ENCODE measurements around the gene ITGB7. TPM values are rescaled to one million over a fixed set of nuclear protein-coding genes. Genes with fewer than 3 reads are reported as not detected.

Gene ITGB7
- polyA plus RNA-seq, 1 donor (not counting 4 experiments of a cell fraction or from before 2014, with no cell fraction given), result 0.83 TPM

GRCh38 chr12:53195516-53196420 is 11.3 kb downstream of the ITGB7 start:
- Histone ChIP-seq H2AFZ (ENCODE audit: control insufficient read depth, low read length) (no peak overlapping the region), H3K9me3 (ENCODE audit: control insufficient read depth, low read depth, low read length) (no peaks in the 10 kb centered on the region), H3K27me3 (ENCODE audit: control insufficient read depth, extremely low read depth, insufficient read depth, low read length) (no peaks in the 10 kb centered on the region), H3K9me1 (ENCODE audit: control insufficient read depth, extremely low read depth, insufficient read depth, low read length) (no peaks in the 10 kb centered on the region), H3K4me1 (ENCODE audit: control insufficient read depth, extremely low read depth, insufficient read depth, low read length) (peaks cover 2% of the 10 kb centered on the region), H4K20me1 (ENCODE audit: control insufficient read depth, extremely low read depth, insufficient read depth, low read length) (no peaks in the 10 kb centered on the region), H3K79me2 (ENCODE audit: control insufficient read depth, insufficient read depth, low read length) (no peaks in the 10 kb centered on the region), H3K4me2 (ENCODE audit: control insufficient read depth, extremely low read depth, insufficient read depth, low read depth, low read length) (no peak overlapping the region), H3K27ac (ENCODE audit: control insufficient read depth, insufficient read depth, low read length) (no peak overlapping the region), H3K4me3 (ENCODE audit: control insufficient read depth in 2 of 3, extremely low read depth in 1 of 3, insufficient read depth in 2 of 3, low read depth in 1 of 3, low read length in 3 of 3) (no peak overlapping the region), H3K36me3 (ENCODE audit: control insufficient read depth in 2 of 2, extremely low read depth in 1 of 2, insufficient read depth in 2 of 2, low read length in 2 of 2) (peaks cover 0 to 3% of the 10 kb centered on the region in 2 experiments), H3K9ac (ENCODE audit: control insufficient read depth, extremely low read depth, insufficient read depth, low read length) (no peak overlapping the region)
- no peak for FAIRE-seq
- dilution Hi-C loops (cut with MboI; ENCODE audit: extremely low pct_ligation_motif_present, low sequenced_read_pairs), result no loop called here
- no peak for TF ChIP-seq EZH2 (IDR thresholded peaks at IDR 0.05; ENCODE audit: low read length)
- TF ChIP-seq, protein P1, sequence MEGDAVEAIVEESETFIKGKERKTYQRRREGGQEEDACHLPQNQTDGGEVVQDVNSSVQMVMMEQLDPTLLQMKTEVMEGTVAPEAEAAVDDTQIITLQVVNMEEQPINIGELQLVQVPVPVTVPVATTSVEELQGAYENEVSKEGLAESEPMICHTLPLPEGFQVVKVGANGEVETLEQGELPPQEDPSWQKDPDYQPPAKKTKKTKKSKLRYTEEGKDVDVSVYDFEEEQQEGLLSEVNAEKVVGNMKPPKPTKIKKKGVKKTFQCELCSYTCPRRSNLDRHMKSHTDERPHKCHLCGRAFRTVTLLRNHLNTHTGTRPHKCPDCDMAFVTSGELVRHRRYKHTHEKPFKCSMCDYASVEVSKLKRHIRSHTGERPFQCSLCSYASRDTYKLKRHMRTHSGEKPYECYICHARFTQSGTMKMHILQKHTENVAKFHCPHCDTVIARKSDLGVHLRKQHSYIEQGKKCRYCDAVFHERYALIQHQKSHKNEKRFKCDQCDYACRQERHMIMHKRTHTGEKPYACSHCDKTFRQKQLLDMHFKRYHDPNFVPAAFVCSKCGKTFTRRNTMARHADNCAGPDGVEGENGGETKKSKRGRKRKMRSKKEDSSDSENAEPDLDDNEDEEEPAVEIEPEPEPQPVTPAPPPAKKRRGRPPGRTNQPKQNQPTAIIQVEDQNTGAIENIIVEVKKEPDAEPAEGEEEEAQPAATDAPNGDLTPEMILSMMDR (optimal IDR thresholded peaks at IDR 0.05 in 1 of 3, IDR thresholded peaks at IDR 0.05 in 1 of 3, conservative IDR thresholded peaks at IDR 0.05 in 1 of 3; ENCODE audit: extremely low read depth in 1 of 3, insufficient read depth in 2 of 3, low read length in 3 of 3), result no peak
- DNase-seq (ENCODE audit: low read depth, low spot score), result no peak

GRCh38 chr12:53194973-53195372 is 12.1 kb downstream of the ITGB7 start:
- Histone ChIP-seq H3K79me2 (ENCODE audit: control insufficient read depth, insufficient read depth, low read length) (no peaks in the 10 kb centered on the region), H3K36me3 (ENCODE audit: control insufficient read depth in 2 of 2, extremely low read depth in 1 of 2, insufficient read depth in 2 of 2, low read length in 2 of 2) (peaks cover 0 to 3% of the 10 kb centered on the region in 2 experiments), H3K9me1 (ENCODE audit: control insufficient read depth, extremely low read depth, insufficient read depth, low read length) (no peaks in the 10 kb centered on the region), H3K27ac (ENCODE audit: control insufficient read depth, insufficient read depth, low read length) (no peak overlapping the region), H4K20me1 (ENCODE audit: control insufficient read depth, extremely low read depth, insufficient read depth, low read length) (no peaks in the 10 kb centered on the region), H3K9me3 (ENCODE audit: control insufficient read depth, low read depth, low read length) (no peaks in the 10 kb centered on the region), H2AFZ (ENCODE audit: control insufficient read depth, low read length) (no peak overlapping the region), H3K4me1 (ENCODE audit: control insufficient read depth, extremely low read depth, insufficient read depth, low read length) (peaks cover 2% of the 10 kb centered on the region), H3K27me3 (ENCODE audit: control insufficient read depth, extremely low read depth, insufficient read depth, low read length) (no peaks in the 10 kb centered on the region), H3K9ac (ENCODE audit: control insufficient read depth, extremely low read depth, insufficient read depth, low read length) (no peak overlapping the region), H3K4me2 (ENCODE audit: control insufficient read depth, extremely low read depth, insufficient read depth, low read depth, low read length) (no peak overlapping the region), H3K4me3 (ENCODE audit: control insufficient read depth in 2 of 3, extremely low read depth in 1 of 3, insufficient read depth in 2 of 3, low read depth in 1 of 3, low read length in 3 of 3) (no peak overlapping the region)
- FAIRE-seq, result no peak
- dilution Hi-C loops (cut with MboI; ENCODE audit: extremely low pct_ligation_motif_present, low sequenced_read_pairs), result no loop called here
- TF ChIP-seq EZH2 (IDR thresholded peaks at IDR 0.05; ENCODE audit: low read length), result no peak
- TF ChIP-seq, protein P1 (optimal IDR thresholded peaks at IDR 0.05 in 1 of 3, IDR thresholded peaks at IDR 0.05 in 1 of 3, conservative IDR thresholded peaks at IDR 0.05 in 1 of 3; ENCODE audit: extremely low read depth in 1 of 3, insufficient read depth in 2 of 3, low read length in 3 of 3), result no peak
- DNase-seq (ENCODE audit: low read depth, low spot score), result no peak

All from keratinocyte (primary cell).